ENCODE measurements around the gene SFTA2. TPM values are rescaled to one million over a fixed set of nuclear protein-coding genes. Genes with fewer than 3 reads are reported as not detected.
"Not testable (repeated sequence)": the region's sequence is repeated elsewhere in the genome, so short reads cannot be mapped to it uniquely, and the experiment has no call there.

SFTA2 gene
- total RNA-seq, 2 experiments from 2014 or later: not detected

GRCh38 chr6:30912746-30913520 lies 19.0 kb downstream of the SFTA2 start:
- Histone ChIP-seq H3K4me3 (ENCODE audit: low read depth, low read length, poor library complexity, severe bottlenecking) (no peak overlapping the region), H3K4me1 (ENCODE audit: insufficient read depth, low read length, poor library complexity, severe bottlenecking) (peaks cover 30% of the 10 kb centered on the region), H2AFZ (ENCODE audit: low read length) (no peak overlapping the region), H4K20me1 (ENCODE audit: insufficient read depth, low read length) (no peaks in the 10 kb centered on the region), H3K9me2 (ENCODE audit: insufficient read depth, low read length) (no peaks in the 10 kb centered on the region), H3K27ac (ENCODE audit: low read depth, low read length, poor library complexity, severe bottlenecking) (no peak overlapping the region), H3K36me3 (ENCODE audit: insufficient read depth, low read length) (peaks cover 59% of the 10 kb centered on the region), H3K4me2 (ENCODE audit: low read length) (no peak overlapping the region), H3K9me3 (ENCODE audit: low read length) (no peaks in the 10 kb centered on the region), H3K79me2 (ENCODE audit: insufficient read depth, low read depth, low read length) (peaks cover 16% of the 10 kb centered on the region; the same call in 1 of the 2 replicates)
- ChIA-PET POLR2A (interaction anchor here (0.7 to 1.0 kb wide), 3 partner anchors 9 to 191 kb away, joined by 3 to 4 read pairs (median 4); no protein-coding TSS in a partner anchor), CTCF (ENCODE audit: unreplicated experiment) (no interaction called here)
- no peak for TF ChIP-seq CTCF (conservative IDR thresholded peaks at IDR 0.05; ENCODE audit: low read length)
- TF ChIP-seq EZH2phosphoT487 (IDR thresholded peaks at IDR 0.05; ENCODE audit: borderline replicate concordance, low read depth, low read length): no peak
- intact Hi-C loops (cut with micrococcal nuclease; ENCODE audit: unreplicated experiment): no loop called here
- no peak for DNase-seq (ENCODE audit: low spot score)
- BruUV-seq (replicated peaks): no TSS peak

GRCh38 chr6:30910473-30910872 lies 21.5 kb downstream of the SFTA2 start:
- H3K4me2 ChIP-seq (ENCODE audit: low read length); H3K9me2 ChIP-seq (ENCODE audit: insufficient read depth, low read length); DNase-seq (ENCODE audit: low spot score); H3K4me3 ChIP-seq (ENCODE audit: low read depth, low read length, poor library complexity, severe bottlenecking); H2AFZ ChIP-seq (ENCODE audit: low read length); CTCF ChIA-PET (ENCODE audit: unreplicated experiment); H4K20me1 ChIP-seq (ENCODE audit: insufficient read depth, low read length); BruUV-seq (replicated peaks); H3K27ac ChIP-seq (ENCODE audit: low read depth, low read length, poor library complexity, severe bottlenecking); intact Hi-C loops (cut with micrococcal nuclease; ENCODE audit: unreplicated experiment); H3K9me3 ChIP-seq (ENCODE audit: low read length): not testable (repeated sequence)
- Histone ChIP-seq H3K79me2 (ENCODE audit: insufficient read depth, low read depth, low read length) (peaks cover 16% of the 10 kb centered on the region; the same call in 1 of the 2 replicates), H3K36me3 (ENCODE audit: insufficient read depth, low read length) (peaks cover 37% of the 10 kb centered on the region; the same call in 1 of the 2 replicates), H3K4me1 (ENCODE audit: insufficient read depth, low read length, poor library complexity, severe bottlenecking) (peaks cover 22% of the 10 kb centered on the region)
- POLR2A ChIA-PET: interaction anchor here (0.6 kb wide), 1 partner anchor 482 kb away, joined by 4 read pairs; no protein-coding TSS in a partner anchor

GRCh38 chr6:30908700-30909099 lies 23.3 kb downstream of the SFTA2 start:
- Histone ChIP-seq H3K4me3 (ENCODE audit: low read depth, low read length, poor library complexity, severe bottlenecking) (peak overlapping the region; percentile 91), H3K4me2 (ENCODE audit: low read length) (peak overlapping the region; percentile 96), H3K79me2 (ENCODE audit: insufficient read depth, low read depth, low read length) (peaks cover 11% of the 10 kb centered on the region; the same call in 1 of the 2 replicates), H3K36me3 (ENCODE audit: insufficient read depth, low read length) (peaks cover 37% of the 10 kb centered on the region; the same call in 1 of the 2 replicates), H3K27ac (ENCODE audit: low read depth, low read length, poor library complexity, severe bottlenecking) (no peak overlapping the region), H4K20me1 (ENCODE audit: insufficient read depth, low read length) (no peaks in the 10 kb centered on the region), H3K4me1 (ENCODE audit: insufficient read depth, low read length, poor library complexity, severe bottlenecking) (peaks cover 13% of the 10 kb centered on the region), H3K9me3 (ENCODE audit: low read length) (no peaks in the 10 kb centered on the region), H3K9me2 (ENCODE audit: insufficient read depth, low read length) (no peaks in the 10 kb centered on the region), H2AFZ (ENCODE audit: low read length) (peak overlapping the region; percentile 89; the same call in 1 of the 2 replicates)
- POLR2A ChIA-PET: interaction anchor here (3.0 kb wide), 1 partner anchor 26 kb away, joined by 15 read pairs; no protein-coding TSS in a partner anchor
- CTCF ChIA-PET (ENCODE audit: unreplicated experiment): no interaction called here
- no peak for DNase-seq (ENCODE audit: low spot score)
- TF ChIP-seq EZH2phosphoT487 (IDR thresholded peaks at IDR 0.05; ENCODE audit: borderline replicate concordance, low read depth, low read length) (no peak), CTCF (conservative IDR thresholded peaks at IDR 0.05; ENCODE audit: low read length) (no peak)
- no TSS peak for BruUV-seq (replicated peaks)
- intact Hi-C loops (cut with micrococcal nuclease; ENCODE audit: unreplicated experiment): loop anchor here (5.0 kb wide), 1 partner anchor 351 kb away; the partner anchor contains the start of genes GNL1 and PRR3

All from OCI-LY7 (cell line).